22Rv1 (cell line): ENCODE measurements around the gene RMI2.

ENCODE experiments used
- CTCF ChIP-seq: fragments of 450-650 bp; IDR thresholded peaks from 2 replicates; pipeline ENCODE4 v1.5.1; 2017; ENCODE audit warnings: mild to moderate bottlenecking
- ZFX ChIP-seq: fragments of 450-650 bp; IDR thresholded peaks from 2 replicates; pipeline ENCODE4 v1.6.1; 2017; ENCODE audit warnings: antibody characterized with exemption, borderline replicate concordance

DNA sequence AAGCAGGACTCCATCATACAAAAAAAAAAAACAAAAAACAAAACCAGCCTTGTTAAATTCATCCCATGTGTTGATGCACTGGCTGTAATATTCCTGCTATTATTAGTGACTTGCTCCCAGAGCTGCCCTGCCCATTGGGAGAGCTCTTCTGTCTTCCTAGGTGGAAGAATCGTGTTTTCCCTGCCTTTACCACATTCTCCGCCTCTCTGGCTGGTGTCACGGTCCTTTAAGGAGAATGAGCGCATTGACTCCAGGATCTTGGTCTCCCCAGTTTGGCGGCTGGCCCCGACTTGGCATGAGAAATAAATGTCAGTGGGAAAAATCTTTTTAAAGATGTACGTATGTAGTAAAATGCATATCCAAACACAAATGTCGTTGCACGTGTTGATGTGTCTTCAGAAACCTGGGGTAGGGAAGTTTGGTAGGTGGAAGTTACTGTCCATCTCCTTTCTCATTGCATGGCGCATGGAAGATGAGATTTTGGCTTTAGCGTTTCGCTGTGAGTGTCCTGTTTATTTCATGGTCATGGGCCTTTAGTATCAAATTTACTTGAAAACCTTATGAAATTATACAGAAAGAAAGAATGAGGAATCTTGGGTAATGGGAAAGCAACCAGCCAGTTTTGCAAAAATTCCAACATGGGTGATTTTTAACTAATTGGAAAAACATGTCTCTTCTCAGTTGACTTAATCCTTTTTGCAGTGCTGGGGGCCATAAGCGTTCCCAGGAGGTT is 15.5 kb downstream of the RMI2 start:
- no peak for TF ChIP-seq CTCF
- no peak for TF ChIP-seq ZFX
